ENCODE data around the gene FAM120A.

- TF ChIP-seq ATF2 (CRISPR knock-in tag; IDR thresholded peaks at IDR 0.05) (no peak), ZNF639 (CRISPR knock-in tag; conservative IDR thresholded peaks at IDR 0.05) (no peak), ZNF121 (CRISPR knock-in tag; IDR thresholded peaks at IDR 0.05) (no peak), PHF20 (CRISPR knock-in tag; IDR thresholded peaks at IDR 0.05) (no peak), FOSL1 (CRISPR knock-in tag; IDR thresholded peaks at IDR 0.05; ENCODE audit: borderline replicate concordance) (no peak), ZNF274 (CRISPR knock-in tag; IDR thresholded peaks at IDR 0.05) (no peak)
These were observed 42.5 kb downstream of the FAM120A start for GRCh38 chr9:93493949-93494348.

Measured in HepG2 (cell line).